Upper lobe of left lung (tissue), 6 donors: ENCODE measurements around the gene ZNF326. TPM values are rescaled to one million over a fixed set of nuclear protein-coding genes. Genes with fewer than 3 reads are reported as not detected.

Experiments used
- ATAC-seq, 2 donors: fragments of 200-7000 bp; cut with Tn5 transposase; one replicate each; pipeline ENCODE4 v1.9.1; 2022; ENCODE audit warnings: mild to moderate bottlenecking in 2 of 2, moderate library complexity in 2 of 2; ENCODE audit not compliant: low FRiP score in 2 of 2
- DNase-seq, 2 donors: peaks; one replicate each; pipeline ENCODE4 v3.0.0-alpha.2; 2019 to 2020
- H3K27ac ChIP-seq, 4 donors: fragments of 200-600 bp; sonication (generic); one replicate each; pipeline ENCODE4 v1.5.1; 2016 to 2019
- H3K27me3 ChIP-seq, 4 donors: fragments of 200-600 bp; sonication (generic); one replicate each; pipeline ENCODE4 v1.5.1; 2017 to 2019
- H3K36me3 ChIP-seq, 4 donors: fragments of 200-600 bp; sonication (generic); one replicate each; pipeline ENCODE4 v1.5.1; 2016 to 2019
- H3K4me1 ChIP-seq, 4 donors: fragments of 200-600 bp; sonication (generic); one replicate each; pipeline ENCODE4 v1.5.1; 2018 to 2019
- H3K4me3 ChIP-seq, 4 donors: fragments of 200-600 bp; sonication (generic); one replicate each; pipeline ENCODE4 v1.5.1; 2017 to 2019; ENCODE audit warnings: mild to moderate bottlenecking in 2 of 4, moderate library complexity in 1 of 4
- H3K9me3 ChIP-seq, 4 donors: fragments of 200-600 bp; sonication (generic); one replicate each; pipeline ENCODE4 v1.5.1; 2018 to 2019
- EP300 ChIP-seq, 4 donors: sonication (generic); formaldehyde crosslinking; IDR thresholded peaks; one replicate each; pipeline ENCODE4 v1.5.1; 2017; ENCODE audit warnings: antibody characterized with exemption in 4 of 4, control low read depth in 2 of 4
- POLR2A ChIP-seq, 4 donors: fragments of 450-650 bp; IDR thresholded peaks; one replicate each; pipeline ENCODE4 v1.5.1; 2016 to 2017; ENCODE audit warnings: antibody characterized with exemption in 4 of 4, mild to moderate bottlenecking in 2 of 4
- POLR2AphosphoS5 ChIP-seq, 2 donors: sonication (generic); formaldehyde crosslinking; IDR thresholded peaks; one replicate each; pipeline ENCODE4 v1.5.1; 2017; ENCODE audit warnings: antibody characterized with exemption in 2 of 2
- WGBS, 2 donors: methylation state at CpG; one replicate each; pipeline ENCODE4 v1.1.5; 2017 to 2018; 5-methylcytosine and 5-hydroxymethylcytosine counted together
- total RNA-seq, 6 donors: library from RNA; depleted of rRNA in 4 of 6; stranded (reverse); fragments of >200 nt in 4 of 6; gene quantifications; one replicate each; pipeline versions ENCODE4 v1.1.0 to v1.2.1, GENCODE V29; 2016 to 2021
- TF ChIP-seq, protein P1 (sequence below), 6 experiments: fragments of 450-650 bp in 4 of 6; fragments of 200-600 bp in 2 of 6; sonication (generic) in 2 of 6; IDR thresholded peaks; one replicate each; pipeline ENCODE4 v1.5.1; 2016 to 2019; ENCODE audit warnings: antibody characterized with exemption in 6 of 6
- donor health status: DM: no; HTN: no; CAD: no; lungs with moderate emphysema.
- donor health status: DM: no; HTN: yes; CAD: no; lungs with severe emphysema.

The ZNF326 gene
- total RNA-seq, 6 donors from 2014 or later = 9.2 to 32.5 (median 17.4) TPM

DNA sequence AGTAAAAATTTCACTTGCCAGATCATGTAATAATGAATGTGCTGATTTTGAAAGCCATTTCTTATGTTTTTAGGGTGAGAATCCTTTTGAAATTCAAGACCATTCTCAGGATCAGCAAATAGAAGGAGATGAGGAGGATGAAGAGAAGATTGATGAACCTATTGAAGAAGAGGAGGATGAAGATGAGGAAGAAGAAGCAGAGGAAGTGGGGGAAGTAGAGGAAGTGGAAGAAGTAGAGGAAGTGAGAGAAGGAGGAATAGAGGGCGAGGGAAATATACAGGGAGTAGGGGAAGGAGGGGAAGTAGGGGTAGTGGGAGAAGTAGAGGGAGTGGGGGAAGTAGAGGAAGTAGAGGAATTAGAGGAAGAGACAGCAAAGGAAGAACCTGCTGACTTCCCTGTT, 32.4 kb downstream of the ZNF326 start:
- TF ChIP-seq POLR2AphosphoS5 (IDR thresholded peaks at IDR 0.05) (no peak), EP300 (IDR thresholded peaks at IDR 0.05) (no peak), POLR2A (IDR thresholded peaks at IDR 0.05) (no peak)
- TF ChIP-seq, protein P1, sequence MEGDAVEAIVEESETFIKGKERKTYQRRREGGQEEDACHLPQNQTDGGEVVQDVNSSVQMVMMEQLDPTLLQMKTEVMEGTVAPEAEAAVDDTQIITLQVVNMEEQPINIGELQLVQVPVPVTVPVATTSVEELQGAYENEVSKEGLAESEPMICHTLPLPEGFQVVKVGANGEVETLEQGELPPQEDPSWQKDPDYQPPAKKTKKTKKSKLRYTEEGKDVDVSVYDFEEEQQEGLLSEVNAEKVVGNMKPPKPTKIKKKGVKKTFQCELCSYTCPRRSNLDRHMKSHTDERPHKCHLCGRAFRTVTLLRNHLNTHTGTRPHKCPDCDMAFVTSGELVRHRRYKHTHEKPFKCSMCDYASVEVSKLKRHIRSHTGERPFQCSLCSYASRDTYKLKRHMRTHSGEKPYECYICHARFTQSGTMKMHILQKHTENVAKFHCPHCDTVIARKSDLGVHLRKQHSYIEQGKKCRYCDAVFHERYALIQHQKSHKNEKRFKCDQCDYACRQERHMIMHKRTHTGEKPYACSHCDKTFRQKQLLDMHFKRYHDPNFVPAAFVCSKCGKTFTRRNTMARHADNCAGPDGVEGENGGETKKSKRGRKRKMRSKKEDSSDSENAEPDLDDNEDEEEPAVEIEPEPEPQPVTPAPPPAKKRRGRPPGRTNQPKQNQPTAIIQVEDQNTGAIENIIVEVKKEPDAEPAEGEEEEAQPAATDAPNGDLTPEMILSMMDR (IDR thresholded peaks at IDR 0.05) = no peak
- WGBS, 2 donors = 78 to 82% methylated on average over 1 of the region's 1 CpG
- Histone ChIP-seq H3K36me3 (peaks cover 32 to 94% (median 48%) of the 10 kb centered on the region in 4 donors), H3K9me3 (peaks cover 0 to 12% (median 5%) of the 10 kb centered on the region in 4 donors), H3K27ac (no peak overlapping the region), H3K27me3 (no peaks in the 10 kb centered on the region), H3K4me3 (no peak overlapping the region), H3K4me1 (no peaks in the 10 kb centered on the region)
- ATAC-seq (no peak), DNase-seq (no peak)

DNA sequence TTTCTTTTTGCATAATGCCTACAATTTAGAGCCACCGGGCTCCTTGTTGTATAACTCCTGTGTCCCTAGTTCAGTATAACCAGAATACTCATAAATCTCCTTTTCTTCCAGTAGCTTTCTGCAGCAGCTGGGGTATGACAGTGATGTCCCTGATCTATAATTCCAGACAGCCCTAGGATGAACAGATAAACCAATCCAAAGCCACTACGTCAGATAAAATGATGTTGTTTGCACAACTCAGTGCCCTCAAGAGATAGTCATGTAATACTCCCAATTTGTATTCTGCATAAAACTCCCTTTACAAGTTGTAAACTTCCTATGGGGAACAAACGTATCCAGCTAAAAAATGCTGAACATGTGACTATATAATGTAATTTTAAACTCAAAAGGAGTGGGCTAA, 44.7 kb downstream of the ZNF326 start:
- no peaks in the 10 kb centered on the region for H3K36me3 ChIP-seq
- H3K27ac ChIP-seq = no peak overlapping the region
- no peak for ATAC-seq
- WGBS, 2 donors = 71 to 72% methylated on average over 3 of the region's 3 CpGs
- DNase-seq = no peak
- H3K4me3 ChIP-seq = no peak overlapping the region
- H3K27me3 ChIP-seq = no peaks in the 10 kb centered on the region
- no peaks in the 10 kb centered on the region for H3K4me1 ChIP-seq
- no peak for TF ChIP-seq EP300 (IDR thresholded peaks at IDR 0.05)
- TF ChIP-seq POLR2A (IDR thresholded peaks at IDR 0.05) = no peak
- no peak for TF ChIP-seq POLR2AphosphoS5 (IDR thresholded peaks at IDR 0.05)
- TF ChIP-seq, protein P1 (IDR thresholded peaks at IDR 0.05) = no peak
- H3K9me3 ChIP-seq = no peaks in the 10 kb centered on the region

DNA sequence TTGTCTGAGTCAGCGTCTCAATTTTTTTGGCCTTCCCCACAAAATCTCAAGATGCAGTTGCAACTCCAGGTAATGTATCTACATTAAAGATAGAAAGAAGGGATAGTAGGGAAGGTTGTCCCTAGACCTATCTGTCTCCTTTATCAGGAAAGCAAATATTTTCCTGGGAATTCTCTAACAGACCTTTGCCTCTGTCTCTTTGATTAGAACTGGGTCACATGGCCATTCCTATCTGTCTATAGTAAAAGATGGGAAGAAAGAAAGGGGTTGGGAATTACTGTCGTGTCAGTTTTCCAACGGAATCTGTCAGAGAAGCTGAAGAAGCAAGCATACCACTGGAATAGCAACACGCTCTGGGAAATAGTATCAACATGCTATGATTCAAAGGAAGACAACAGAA, 48.7 kb downstream of the ZNF326 start:
- H3K4me1 ChIP-seq = no peaks in the 10 kb centered on the region
- 68 to 75% methylated on average over 4 of the region's 4 CpGs for WGBS, 2 donors
- no peak for DNase-seq
- no peaks in the 10 kb centered on the region for H3K9me3 ChIP-seq
- ATAC-seq = no peak
- H3K36me3 ChIP-seq = no peaks in the 10 kb centered on the region
- H3K4me3 ChIP-seq = no peak overlapping the region
- H3K27ac ChIP-seq = no peak overlapping the region
- H3K27me3 ChIP-seq = no peaks in the 10 kb centered on the region
- TF ChIP-seq EP300 (IDR thresholded peaks at IDR 0.05) (no peak), POLR2AphosphoS5 (IDR thresholded peaks at IDR 0.05) (no peak), POLR2A (IDR thresholded peaks at IDR 0.05) (no peak)
- TF ChIP-seq, protein P1 (IDR thresholded peaks at IDR 0.05) = no peak

DNA sequence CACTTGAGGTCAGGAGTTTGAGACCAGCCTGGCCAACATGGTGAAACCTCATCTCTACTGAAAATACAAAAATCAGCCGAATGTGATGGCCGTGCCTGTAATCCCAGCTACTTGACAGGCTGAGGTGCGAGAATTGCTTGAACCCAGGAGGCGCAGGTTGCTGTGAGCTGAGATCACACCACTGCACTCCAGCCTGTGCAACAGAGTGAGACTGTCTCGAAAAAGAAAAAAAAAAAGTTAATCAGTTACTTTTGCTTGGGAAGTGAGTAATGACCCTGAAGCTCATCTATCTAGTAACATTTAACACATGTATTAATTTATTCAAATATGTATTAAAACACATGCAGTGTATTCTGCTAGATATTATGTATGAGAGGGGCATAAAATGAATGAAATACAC, 49.4 kb downstream of the ZNF326 start:
- 74 to 82% methylated on average over 5 of the region's 5 CpGs for WGBS, 2 donors
- DNase-seq (no peak), ATAC-seq (no peak)
- H3K27ac ChIP-seq = no peak overlapping the region
- H3K4me1 ChIP-seq = no peaks in the 10 kb centered on the region
- no peaks in the 10 kb centered on the region for H3K9me3 ChIP-seq
- H3K36me3 ChIP-seq = no peaks in the 10 kb centered on the region
- no peaks in the 10 kb centered on the region for H3K27me3 ChIP-seq
- no peak overlapping the region for H3K4me3 ChIP-seq
- TF ChIP-seq POLR2AphosphoS5 (IDR thresholded peaks at IDR 0.05) (no peak), EP300 (IDR thresholded peaks at IDR 0.05) (no peak), POLR2A (IDR thresholded peaks at IDR 0.05) (no peak)

DNA sequence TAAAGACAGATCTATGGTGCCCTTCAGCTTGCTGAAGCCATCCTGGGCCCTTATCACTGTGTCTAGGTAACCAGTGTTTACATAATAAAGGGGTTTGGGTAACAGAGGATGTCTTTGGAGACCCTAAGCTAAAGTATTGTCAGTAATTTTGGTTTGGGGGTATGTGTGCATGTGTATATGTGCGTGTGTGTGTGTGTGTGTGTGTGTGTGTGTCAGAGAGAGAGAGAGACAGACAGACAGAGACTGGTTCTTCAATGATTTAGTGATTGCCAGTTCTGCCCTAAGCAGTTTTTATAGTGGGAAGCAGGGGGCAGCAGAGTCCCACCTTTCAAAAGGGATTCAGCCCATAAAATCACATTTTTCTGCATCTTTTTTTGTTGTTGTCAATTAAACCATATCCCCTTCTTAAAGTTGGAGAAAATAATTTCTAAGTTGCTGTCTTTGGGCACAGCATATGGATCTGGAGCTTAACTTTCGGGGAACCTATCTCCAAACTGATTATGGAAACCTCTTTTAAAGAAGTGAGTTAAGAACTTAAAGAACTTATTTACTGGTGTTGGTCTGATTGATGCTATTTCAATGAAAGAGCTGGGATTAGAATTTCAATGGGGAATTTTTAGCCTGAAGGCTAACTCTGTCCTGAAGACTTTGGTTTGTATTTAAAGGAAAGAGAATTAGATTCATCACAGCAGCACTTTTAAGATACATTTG, 51.1 kb downstream of the ZNF326 start:
- Histone ChIP-seq H3K27ac (no peak overlapping the region), H3K4me3 (no peak overlapping the region), H3K27me3 (no peaks in the 10 kb centered on the region), H3K4me1 (no peaks in the 10 kb centered on the region), H3K9me3 (no peaks in the 10 kb centered on the region), H3K36me3 (no peaks in the 10 kb centered on the region)
- DNase-seq (no peak), ATAC-seq (no peak)
- no peak for TF ChIP-seq EP300 (IDR thresholded peaks at IDR 0.05)
- TF ChIP-seq, protein P1 (IDR thresholded peaks at IDR 0.05) = peak in 4 of 6 experiments; percentile 14 to 26 (median 20)
- 41 to 47% methylated on average over 2 of the region's 2 CpGs for WGBS, 2 donors
